ENCODE results near the gene CBFB. TPM values are rescaled to one million over a fixed set of nuclear protein-coding genes. Genes with fewer than 3 reads are reported as not detected.

The CBFB gene
- total and polyA plus RNA-seq, 5 donors from 2014 or later, result 60.9 to 108 (median 83.6) TPM

Other genes starting within 250 kb of the CBFB start
- gene TERB1, start 227.6 kb upstream of the CBFB start, total RNA-seq, result 0.20 TPM
- gene TERB1, start 227.6 kb upstream of the CBFB start, polyA plus RNA-seq, result not detected
- gene NAE1, start 198.2 kb upstream of the CBFB start, total RNA-seq, result 68.1 TPM
- gene NAE1, start 198.2 kb upstream of the CBFB start, polyA plus RNA-seq, result 10 to 100 TPM; 81.2 to 89.1 (median 86.5) TPM
- gene CA7, start 184.7 kb upstream of the CBFB start, total RNA-seq, result not detected
- not detected for gene CA7, start 184.7 kb upstream of the CBFB start, polyA plus RNA-seq
- gene PDP2, start 148.6 kb upstream of the CBFB start, total RNA-seq, result 7.1 TPM
- 1 to 10 TPM in 3 of 4 donors, under 1 TPM in 1; 0.07 to 2.0 (median 1.7) TPM for gene PDP2, start 148.6 kb upstream of the CBFB start, polyA plus RNA-seq
- gene CDH16, start 110.3 kb upstream of the CBFB start, total RNA-seq, result not detected
- gene CDH16, start 110.3 kb upstream of the CBFB start, polyA plus RNA-seq, result not detected
- gene RRAD, start 103.6 kb upstream of the CBFB start, total RNA-seq, result 0.35 TPM
- not detected for gene RRAD, start 103.6 kb upstream of the CBFB start, polyA plus RNA-seq
- gene CIAO2B, start 94.7 kb upstream of the CBFB start, total RNA-seq, result 64.6 TPM
- gene CIAO2B, start 94.7 kb upstream of the CBFB start, polyA plus RNA-seq, result 100 to 1,000 TPM; 126 to 161 (median 147) TPM
- gene CES2, start 93.6 kb upstream of the CBFB start, total RNA-seq, result 35.4 TPM
- 10 to 100 TPM; 19.3 to 22.5 (median 19.7) TPM for gene CES2, start 93.6 kb upstream of the CBFB start, polyA plus RNA-seq
- gene CES3, start 67.9 kb upstream of the CBFB start, total RNA-seq, result 0.74 TPM
- gene CES3, start 67.9 kb upstream of the CBFB start, polyA plus RNA-seq, result under 1 TPM; 0.10 to 0.29 (median 0.26) TPM
- 11.9 TPM for gene CES4A, start 40.6 kb upstream of the CBFB start, total RNA-seq
- gene CES4A, start 40.6 kb upstream of the CBFB start, polyA plus RNA-seq, result 1 to 10 TPM; 1.6 to 3.0 (median 2.7) TPM
- gene PHAF1, start 80.8 kb downstream of the CBFB start, total RNA-seq, result 19.2 TPM
- 10 to 100 TPM; 10.0 to 12.2 (median 11.4) TPM for gene PHAF1, start 80.8 kb downstream of the CBFB start, polyA plus RNA-seq
- 3.4 TPM for gene B3GNT9, start 121.8 kb downstream of the CBFB start, total RNA-seq
- gene B3GNT9, start 121.8 kb downstream of the CBFB start, polyA plus RNA-seq, result 1 to 10 TPM in 3 of 4 donors, under 1 TPM in 1; 0.44 to 1.3 (median 1.2) TPM
- 50.3 TPM for gene TRADD, start 130.8 kb downstream of the CBFB start, total RNA-seq
- gene TRADD, start 130.8 kb downstream of the CBFB start, polyA plus RNA-seq, result 10 to 100 TPM; 66.4 to 92.4 (median 88.1) TPM
- 16.6 TPM for gene FBXL8, start 130.8 kb downstream of the CBFB start, total RNA-seq
- gene FBXL8, start 130.8 kb downstream of the CBFB start, polyA plus RNA-seq, result 1 to 10 TPM; 2.5 to 6.6 (median 4.0) TPM
- gene HSF4, start 135.6 kb downstream of the CBFB start, total RNA-seq, result 34.4 TPM
- not detected for gene HSF4, start 135.6 kb downstream of the CBFB start, polyA plus RNA-seq
- 2.3 TPM for gene NOL3, start 141.4 kb downstream of the CBFB start, total RNA-seq
- gene NOL3, start 141.4 kb downstream of the CBFB start, polyA plus RNA-seq, result not detected
- gene MATCAP1, start 154.8 kb downstream of the CBFB start, total RNA-seq, result 19.6 TPM
- under 1 TPM in 1 of 4 donors, not detected in 3; 0.80 TPM for gene MATCAP1, start 154.8 kb downstream of the CBFB start, polyA plus RNA-seq
- 0.86 TPM for gene EXOC3L1, start 161.0 kb downstream of the CBFB start, total RNA-seq
- gene EXOC3L1, start 161.0 kb downstream of the CBFB start, polyA plus RNA-seq, result under 1 TPM in 2 of 4 donors, not detected in 2; 0.25 to 0.35 TPM
- gene E2F4, start 163.0 kb downstream of the CBFB start, total RNA-seq, result 63.7 TPM
- gene E2F4, start 163.0 kb downstream of the CBFB start, polyA plus RNA-seq, result 10 to 100 TPM; 46.8 to 54.9 (median 48.9) TPM
- 2.2 TPM for gene ELMO3, start 170.0 kb downstream of the CBFB start, total RNA-seq
- gene ELMO3, start 170.0 kb downstream of the CBFB start, polyA plus RNA-seq, result under 1 TPM in 1 of 4 donors, not detected in 3; 0.09 TPM
- 31.0 TPM for gene TMEM208, start 198.0 kb downstream of the CBFB start, total RNA-seq
- 100 to 1,000 TPM in 2 of 4 donors, 10 to 100 TPM in 2; 91.8 to 141 (median 98.7) TPM for gene TMEM208, start 198.0 kb downstream of the CBFB start, polyA plus RNA-seq
- 34.5 TPM for gene FHOD1, start 218.3 kb downstream of the CBFB start, total RNA-seq
- gene FHOD1, start 218.3 kb downstream of the CBFB start, polyA plus RNA-seq, result 1 to 10 TPM; 1.9 to 4.5 (median 3.4) TPM
- gene SLC9A5, start 219.8 kb downstream of the CBFB start, total RNA-seq, result 1.3 TPM
- gene SLC9A5, start 219.8 kb downstream of the CBFB start, polyA plus RNA-seq, result not detected

Measured in CD4-positive, CD25-positive, alpha-beta regulatory T cell (primary cell).